DOHH2 (cell line): Measurements from ENCODE around the gene DNAJC25.

Experiments used
- H3F3A ChIP-seq: fragments of 200-600 bp; sonication (generic), shearing (Covaris generic); 2 replicates; pipeline ENCODE4 v1.6.0; 2016; ENCODE audit warnings: antibody characterized with exemption, mild to moderate bottlenecking; ENCODE audit not compliant: control insufficient read depth, insufficient read depth
- H3K27ac ChIP-seq: fragments of 200-600 bp; sonication (generic); 2 replicates; pipeline ENCODE4 v1.5.1; 2014; ENCODE audit warnings: low read depth, mild to moderate bottlenecking, low read length, moderate library complexity
- H3K27me3 ChIP-seq: fragments of 200-600 bp; sonication (generic); 2 replicates; pipeline ENCODE4 v1.6.1; 2014; ENCODE audit warnings: mild to moderate bottlenecking, low read length, mixed read lengths; ENCODE audit not compliant: control insufficient read depth
- H3K36me3 ChIP-seq: fragments of 200-600 bp; sonication (generic); 2 replicates; pipeline ENCODE4 v1.6.1; 2014; ENCODE audit warnings: mild to moderate bottlenecking, low read length, moderate library complexity, mixed read lengths; ENCODE audit not compliant: control insufficient read depth
- H3K4me1 ChIP-seq: fragments of 200-600 bp; sonication (generic); 2 replicates; pipeline ENCODE4 v1.6.1; 2014; ENCODE audit warnings: mild to moderate bottlenecking, low read length, mixed read lengths; ENCODE audit not compliant: control insufficient read depth
- H3K4me2 ChIP-seq: fragments of 200-600 bp; sonication (generic); 2 replicates; pipeline ENCODE4 v1.6.0; 2014; ENCODE audit warnings: mild to moderate bottlenecking, low read length, moderate library complexity
- H3K4me3 ChIP-seq: fragments of 200-600 bp; sonication (generic); 2 replicates; pipeline ENCODE4 v1.5.1; 2014; ENCODE audit warnings: mild to moderate bottlenecking, low read length, mixed read lengths
- H3K79me2 ChIP-seq: fragments of 200-600 bp; sonication (generic); 2 replicates; pipeline ENCODE4 v1.6.1; 2014; ENCODE audit warnings: mild to moderate bottlenecking, low read length, mixed read lengths; ENCODE audit not compliant: control insufficient read depth
- H3K9me2 ChIP-seq: fragments of 200-600 bp; sonication (generic); replicated peaks from 2 replicates; pipeline ENCODE4 v1.6.1; 2014; ENCODE audit warnings: mild to moderate bottlenecking, low read length, mixed read lengths; ENCODE audit not compliant: control insufficient read depth
- H3K9me3 ChIP-seq: fragments of 200-600 bp; sonication (generic); 2 replicates; pipeline ENCODE4 v1.6.1; 2014; ENCODE audit warnings: antibody characterized with exemption, low read length, mixed read lengths; ENCODE audit not compliant: control insufficient read depth, insufficient read depth
- H4K20me1 ChIP-seq: fragments of 200-600 bp; sonication (generic); 2 replicates; pipeline ENCODE4 v1.6.0; 2014; ENCODE audit warnings: low read depth, mild to moderate bottlenecking, antibody characterized with exemption, low read length, moderate library complexity; ENCODE audit not compliant: control insufficient read depth, insufficient read depth
- EZH2phosphoT487 ChIP-seq: fragments of 200-600 bp; sonication (generic); IDR thresholded peaks from 2 replicates; pipeline ENCODE4 v1.6.1; 2017; ENCODE audit warnings: borderline replicate concordance, mild to moderate bottlenecking, antibody characterized with exemption, low read length, moderate library complexity, mixed read lengths
- TF ChIP-seq, protein P1 (sequence below): fragments of 200-600 bp; sonication (generic); IDR thresholded peaks from one replicate; pipeline ENCODE4 v1.5.1; 2014; ENCODE audit warnings: antibody characterized with exemption, mild to moderate bottlenecking, low read depth, low read length; ENCODE audit not compliant: poor library complexity, severe bottlenecking

DNAJC25 gene

DNA sequence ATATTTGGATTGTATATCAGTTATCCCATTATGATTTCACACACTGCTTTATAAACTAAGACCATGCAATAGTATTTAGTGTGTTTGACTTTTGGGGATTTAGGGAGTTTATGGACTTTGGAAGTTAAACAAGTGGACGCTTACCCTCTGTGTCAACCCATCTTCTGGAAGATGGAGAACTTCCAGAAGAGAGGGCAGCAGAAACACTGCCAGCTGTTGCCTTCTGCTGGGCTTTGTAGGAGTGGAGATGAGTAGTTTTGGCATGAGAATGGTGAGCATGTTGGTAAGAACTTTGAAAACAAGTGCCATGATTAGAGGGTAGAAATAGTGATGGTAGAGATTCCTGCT is 2.2 kb downstream of the DNAJC25 start:
- Histone ChIP-seq H3K79me2 (peaks cover 71% of the 10 kb centered on the region), H3K4me2 (peak overlapping the region; percentile 84), H3K9me3 (no peaks in the 10 kb centered on the region), H3K9me2 (no peaks in the 10 kb centered on the region), H3K36me3 (peaks cover 43% of the 10 kb centered on the region), H4K20me1 (peaks cover 19% of the 10 kb centered on the region; the same call in 1 of the 2 replicates), H3K27me3 (no peaks in the 10 kb centered on the region), H3K4me1 (peaks cover 27% of the 10 kb centered on the region), H3F3A (no peaks in the 10 kb centered on the region), H3K4me3 (peak overlapping the region; percentile 88), H3K27ac (no peak overlapping the region)
- TF ChIP-seq, protein P1, sequence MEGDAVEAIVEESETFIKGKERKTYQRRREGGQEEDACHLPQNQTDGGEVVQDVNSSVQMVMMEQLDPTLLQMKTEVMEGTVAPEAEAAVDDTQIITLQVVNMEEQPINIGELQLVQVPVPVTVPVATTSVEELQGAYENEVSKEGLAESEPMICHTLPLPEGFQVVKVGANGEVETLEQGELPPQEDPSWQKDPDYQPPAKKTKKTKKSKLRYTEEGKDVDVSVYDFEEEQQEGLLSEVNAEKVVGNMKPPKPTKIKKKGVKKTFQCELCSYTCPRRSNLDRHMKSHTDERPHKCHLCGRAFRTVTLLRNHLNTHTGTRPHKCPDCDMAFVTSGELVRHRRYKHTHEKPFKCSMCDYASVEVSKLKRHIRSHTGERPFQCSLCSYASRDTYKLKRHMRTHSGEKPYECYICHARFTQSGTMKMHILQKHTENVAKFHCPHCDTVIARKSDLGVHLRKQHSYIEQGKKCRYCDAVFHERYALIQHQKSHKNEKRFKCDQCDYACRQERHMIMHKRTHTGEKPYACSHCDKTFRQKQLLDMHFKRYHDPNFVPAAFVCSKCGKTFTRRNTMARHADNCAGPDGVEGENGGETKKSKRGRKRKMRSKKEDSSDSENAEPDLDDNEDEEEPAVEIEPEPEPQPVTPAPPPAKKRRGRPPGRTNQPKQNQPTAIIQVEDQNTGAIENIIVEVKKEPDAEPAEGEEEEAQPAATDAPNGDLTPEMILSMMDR = no peak
- TF ChIP-seq EZH2phosphoT487 = no peak

DNA sequence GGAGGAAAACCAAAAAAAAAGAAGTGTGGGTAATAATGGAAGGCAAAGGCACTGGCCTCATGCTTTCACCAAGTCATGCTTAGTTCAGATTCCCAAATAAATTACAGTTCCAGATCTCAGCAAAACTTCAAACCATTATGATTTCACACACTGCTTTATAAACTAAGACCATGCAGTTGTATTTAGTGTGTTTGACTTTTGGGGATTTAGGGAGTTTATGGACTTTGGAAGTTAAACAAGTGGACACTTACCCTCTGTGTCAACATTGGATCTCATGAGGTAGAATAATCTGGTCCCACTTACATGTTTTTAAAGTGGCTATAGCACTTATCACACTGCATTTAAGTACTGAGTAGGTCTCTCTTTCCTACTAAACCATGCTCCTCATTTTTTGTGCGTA is 3.7 kb downstream of the DNAJC25 start:
- H3K36me3 ChIP-seq = peaks cover 43% of the 10 kb centered on the region
- no peaks in the 10 kb centered on the region for H3K27me3 ChIP-seq
- H3K9me2 ChIP-seq = no peaks in the 10 kb centered on the region
- no peaks in the 10 kb centered on the region for H3F3A ChIP-seq
- H4K20me1 ChIP-seq = peaks cover 19% of the 10 kb centered on the region; the same call in 1 of the 2 replicates
- H3K27ac ChIP-seq = no peak overlapping the region
- TF ChIP-seq EZH2phosphoT487 = no peak
- TF ChIP-seq, protein P1 = no peak
- H3K9me3 ChIP-seq = no peaks in the 10 kb centered on the region
- H3K4me3 ChIP-seq = no peak overlapping the region
- peaks cover 27% of the 10 kb centered on the region for H3K4me1 ChIP-seq
- H3K79me2 ChIP-seq = peaks cover 86% of the 10 kb centered on the region
- H3K4me2 ChIP-seq = no peak overlapping the region

DNA sequence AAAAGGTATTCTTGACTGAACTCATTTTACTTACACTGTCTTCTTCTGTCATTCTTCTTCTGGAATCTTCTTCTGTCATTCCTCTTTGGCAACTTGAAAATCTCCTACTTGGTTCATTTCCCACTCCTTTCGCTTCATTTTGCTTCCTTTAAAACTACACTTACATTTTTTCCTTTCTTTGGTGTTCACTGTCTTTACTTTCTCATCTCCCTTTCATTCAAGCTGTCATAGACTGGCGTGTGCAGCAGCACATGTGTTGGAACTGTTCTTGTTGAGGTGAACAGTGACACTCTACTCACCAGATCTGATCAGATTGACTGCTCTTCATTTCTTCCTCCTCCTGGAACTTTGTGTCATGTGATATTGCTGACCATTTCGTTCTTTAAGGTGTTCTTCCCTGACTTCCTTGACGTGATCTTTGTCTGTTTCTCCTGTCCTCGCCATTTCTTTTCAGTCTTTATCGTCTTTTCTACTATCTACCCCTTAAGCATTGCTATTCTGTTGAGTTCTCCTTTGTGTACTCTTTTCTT is 6.4 kb downstream of the DNAJC25 start:
- H3K4me3 ChIP-seq = no peak overlapping the region
- peaks cover 73% of the 10 kb centered on the region for H3K79me2 ChIP-seq
- H4K20me1 ChIP-seq = peaks cover 19% of the 10 kb centered on the region; the same call in 1 of the 2 replicates
- no peaks in the 10 kb centered on the region for H3F3A ChIP-seq
- no peaks in the 10 kb centered on the region for H3K9me3 ChIP-seq
- peaks cover 32% of the 10 kb centered on the region for H3K36me3 ChIP-seq
- no peak overlapping the region for H3K4me2 ChIP-seq
- H3K9me2 ChIP-seq = no peaks in the 10 kb centered on the region
- H3K4me1 ChIP-seq = peaks cover 16% of the 10 kb centered on the region
- no peaks in the 10 kb centered on the region for H3K27me3 ChIP-seq
- TF ChIP-seq, protein P1 = no peak
- TF ChIP-seq EZH2phosphoT487 = no peak
- H3K27ac ChIP-seq = no peak overlapping the region
